Stomach (tissue), 9 donors: ENCODE results near the gene ZNF783. TPM values are rescaled to one million over a fixed set of nuclear protein-coding genes. Genes with fewer than 3 reads are reported as not detected.

Source experiments
- DNase-seq, 2 donors: peaks; one replicate each; pipeline versions ENCODE4 v3.0.0 to v3.0.0-alpha.2; 2013 to 2019
- H3K27ac ChIP-seq, 5 donors: fragments of 200-600 bp in 4 of 5; sonication (generic) in 4 of 5; one replicate each; pipeline ENCODE4 v1.5.1; 2013 to 2019; ENCODE audit warnings: mild to moderate bottlenecking in 1 of 5, moderate library complexity in 1 of 5
- H3K27me3 ChIP-seq, 3 donors: fragments of 200-600 bp; sonication (generic); one replicate each; pipeline ENCODE4 v1.5.1; 2017 to 2019; ENCODE audit warnings: mixed run types in 1 of 3
- H3K36me3 ChIP-seq, 4 donors: fragments of 200-600 bp; sonication (generic); 1 replicate in 3 of 4; 2 replicates in 1 of 4; pipeline ENCODE4 v1.5.1; 2016 to 2019
- H3K4me1 ChIP-seq, 4 donors: fragments of 200-600 bp; sonication (generic); one replicate each; pipeline ENCODE4 v1.5.1; 2016 to 2019
- H3K4me3 ChIP-seq, 4 donors: fragments of 200-600 bp; sonication (generic) in 3 of 4; one replicate each; pipeline ENCODE4 v1.5.1; 2016 to 2019; ENCODE audit warnings: mild to moderate bottlenecking in 1 of 4
- H3K9me3 ChIP-seq, 4 donors: fragments of 200-600 bp; sonication (generic); one replicate each; pipeline ENCODE4 v1.5.1; 2016 to 2019
- CTCF ChIP-seq, 7 experiments: fragments of 450-650 bp in 4 of 7; fragments of 200-600 bp in 3 of 7; sonication (generic) in 3 of 7; IDR thresholded peaks; one replicate each; pipeline ENCODE4 v1.5.1; 2016 to 2019; ENCODE audit warnings: antibody characterized with exemption in 7 of 7, control low read depth in 2 of 7, mild to moderate bottlenecking in 1 of 7
- EP300 ChIP-seq: sonication (generic); formaldehyde crosslinking; IDR thresholded peaks from one replicate; pipeline ENCODE4 v1.6.1; 2017; ENCODE audit warnings: antibody characterized with exemption
- POLR2A ChIP-seq, 4 donors: fragments of 450-650 bp; IDR thresholded peaks; one replicate each; pipeline ENCODE4 v1.6.1; 2016; ENCODE audit warnings: antibody characterized with exemption in 4 of 4, control low read depth in 2 of 4, mild to moderate bottlenecking in 1 of 4, moderate library complexity in 1 of 4
- POLR2AphosphoS5 ChIP-seq, 3 donors: sonication (generic); formaldehyde crosslinking; IDR thresholded peaks; one replicate each; pipeline ENCODE4 v1.6.1; 2016; ENCODE audit warnings: antibody characterized with exemption in 3 of 3
- WGBS, 5 donors: extraction: QIAGEN DNeasy Blood & Tissue Kit in 3 of 5; methylation state at CpG; one replicate each; pipeline versions ENCODE4 v1.1.5 to v1.1.7; 2013 to 2018; 5-methylcytosine and 5-hydroxymethylcytosine counted together
- intact Hi-C: fragments of 100-400 bp; cut with DNase I; formaldehyde crosslinking; loops from one replicate; pipeline ENCODE4 v1.15.1; 2023; ENCODE audit warnings: low total_unique reads
- polyA plus RNA-seq, 3 donors: library from polyadenylated mRNA; stranded (reverse); fragments of 200-250 nt; gene quantifications; one replicate each; pipeline ENCODE4 v1.2.3, GENCODE V29; 2013
- total RNA-seq, 5 donors: library from RNA; depleted of rRNA; stranded (reverse); fragments of >200 nt; gene quantifications; one replicate each; pipeline versions ENCODE4 v1.1.0 to v1.2.3, GENCODE V29; 2014 to 2016
- donor health status: healthy with polysubstance abuse.
- donor health status: Bipolar disorder and iron deficiency.
- donor health status: healthy.

Gene ZNF783
- total and polyA plus RNA-seq, 8 donors: 3.7 to 31.2 (median 9.5) TPM

DNA sequence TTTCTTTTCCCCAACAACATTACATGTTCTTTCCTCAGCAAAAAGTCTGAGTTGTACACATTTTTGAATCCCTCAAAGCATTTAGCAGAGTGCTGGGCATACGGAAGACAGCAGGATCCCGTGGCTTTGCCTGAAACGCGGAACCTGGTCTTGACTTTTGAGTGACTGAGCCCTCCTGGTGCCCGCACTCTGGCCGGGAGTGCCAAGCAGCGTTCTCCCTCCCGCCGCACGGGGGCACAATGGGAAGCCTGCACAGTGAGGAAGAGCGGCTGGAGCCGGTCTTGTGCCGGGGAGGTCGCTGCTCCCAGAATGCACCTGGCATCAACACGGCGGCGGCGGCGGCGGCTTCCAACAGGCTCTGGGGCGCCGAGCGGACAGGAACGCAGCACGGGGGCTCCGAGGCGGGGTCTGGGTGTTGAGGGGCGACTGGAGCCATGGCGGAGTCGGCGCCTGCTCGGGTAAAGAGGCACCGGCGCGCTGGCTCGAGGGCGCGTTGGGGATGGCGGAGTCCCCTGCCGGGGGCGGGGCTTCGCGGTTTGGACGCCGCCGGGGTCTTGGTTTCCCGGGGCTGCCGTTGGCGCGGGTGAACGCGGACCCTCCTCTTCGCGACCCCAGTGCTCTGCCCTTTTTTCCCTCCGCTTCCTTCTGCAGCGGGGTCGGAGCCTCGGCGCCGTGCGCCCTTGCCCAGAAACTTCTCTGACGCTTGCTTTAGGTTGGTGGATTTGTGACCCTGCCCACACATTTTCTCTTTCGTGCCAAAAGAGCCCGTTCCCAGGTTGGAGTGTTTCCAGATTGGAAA lies 22.5 kb upstream of the ZNF783 start, which contains the start of gene ZNF212:
Gene ZNF212, plus strand, starts transcription at position 307 of the 799 bp plus-strand sequence. Its CDS starts 128 bp downstream, at position 435.
- peak within 1 kb of the TSS; percentile 63 to 85 (median 78) for H3K27ac ChIP-seq
- TF ChIP-seq EP300 (no peak), CTCF (IDR thresholded peaks at IDR 0.05) (peak in 5 of 7 experiments; percentile 69 to 94 (median 80)), POLR2AphosphoS5 (IDR thresholded peaks at IDR 0.05) (peak; percentile 22 to 89 (median 81))

GRCh38 chr7:149240637-149241036 lies 21.4 kb upstream of the ZNF783 start:
- Histone ChIP-seq H3K27me3 (no peaks in the 10 kb centered on the region), H3K36me3 (no peaks in the 10 kb centered on the region), H3K4me1 (peaks cover 12 to 32% (median 22%) of the 10 kb centered on the region in 4 donors), H3K4me3 (peak overlapping the region; percentile 96 to 99 (median 98)), H3K9me3 (no peaks in the 10 kb centered on the region), H3K27ac (peak overlapping the region in 1 of 5 donors; percentile 85)
- DNase-seq: no peak
- TF ChIP-seq POLR2A (IDR thresholded peaks at IDR 0.05) (no peak), EP300 (no peak), POLR2AphosphoS5 (IDR thresholded peaks at IDR 0.05) (no peak), CTCF (IDR thresholded peaks at IDR 0.05) (no peak)
- intact Hi-C loops: no loop called here
- 64 to 74% (median 71%) methylated on average over 5 of the region's 5 CpGs for WGBS, 5 donors

More for the DNA sequence above, 22.5 kb upstream of the ZNF783 start, which contains the start of gene ZNF212:
- DNase-seq: peak; percentile 92 to 97
- Histone ChIP-seq H3K4me3 (peak within 1 kb of the TSS; percentile 96 to 99 (median 98)), H3K4me1 (peaks cover 12 to 29% (median 22%) of the 10 kb centered on the region in 4 donors), H3K36me3 (no peaks in the 10 kb centered on the region), H3K9me3 (no peaks in the 10 kb centered on the region), H3K27me3 (no peaks in the 10 kb centered on the region)
- intact Hi-C loops: no loop called here
- 0% methylated on average over 20 to 64 of the region's 64 CpGs for whole genome bisulfite sequencing, 5 donors

DNA sequence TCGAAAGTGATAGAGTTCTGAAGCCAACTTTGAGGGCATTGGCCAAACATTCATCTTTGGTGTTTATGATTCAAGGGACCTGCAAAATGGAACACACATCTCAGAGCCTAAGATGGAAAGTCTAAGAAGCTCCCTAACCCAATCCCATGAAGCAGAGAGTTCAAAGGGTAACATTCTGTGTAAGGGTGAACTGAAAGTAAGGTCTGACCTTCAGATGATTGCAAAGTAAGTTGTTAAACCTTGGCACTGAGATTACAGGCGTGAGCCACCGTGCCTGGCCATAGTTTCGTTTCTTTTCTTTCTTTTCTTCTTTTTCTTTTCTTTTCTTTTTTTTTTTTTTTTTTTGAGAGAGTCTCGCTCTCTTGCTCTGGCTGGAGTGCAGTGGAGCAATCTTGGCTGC lies 20.3 kb upstream of the ZNF783 start:
- WGBS, 5 donors: 74 to 93% (median 92%) methylated on average over 5 of the region's 5 CpGs
- Histone ChIP-seq H3K36me3 (no peaks in the 10 kb centered on the region), H3K9me3 (no peaks in the 10 kb centered on the region), H3K27ac (no peak overlapping the region), H3K4me1 (peaks cover 12 to 34% (median 22%) of the 10 kb centered on the region in 4 donors), H3K4me3 (no peak overlapping the region), H3K27me3 (no peaks in the 10 kb centered on the region)
- intact Hi-C loops: no loop called here
- TF ChIP-seq CTCF (IDR thresholded peaks at IDR 0.05) (no peak), POLR2A (IDR thresholded peaks at IDR 0.05) (no peak), POLR2AphosphoS5 (IDR thresholded peaks at IDR 0.05) (no peak), EP300 (no peak)
- DNase-seq: no peak

DNA sequence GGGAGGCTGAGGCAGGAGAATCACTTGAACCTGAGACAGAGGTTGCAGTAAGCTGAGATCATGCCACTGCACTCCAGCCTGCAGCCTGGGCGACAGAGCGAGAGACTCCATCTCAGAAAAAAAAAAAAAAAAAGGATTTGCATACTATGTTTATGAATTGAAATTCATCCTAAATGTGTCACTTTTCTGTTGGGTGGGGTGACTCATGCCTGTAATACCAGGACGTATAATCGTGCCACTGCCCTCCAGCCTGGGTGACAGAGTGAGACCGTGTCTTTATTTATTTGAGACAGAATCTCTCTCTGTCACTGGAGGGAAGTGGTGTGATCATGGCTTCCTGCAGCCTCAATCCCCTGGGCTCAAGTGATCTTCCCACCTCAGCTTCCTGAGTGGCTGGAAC lies 16.8 kb upstream of the ZNF783 start:
- 65 to 73% (median 70%) methylated on average over 5 of the region's 5 CpGs for WGBS, 5 donors

More for the DNA sequence above, 16.8 kb upstream of the ZNF783 start:
- no peak for TF ChIP-seq EP300
- TF ChIP-seq CTCF (IDR thresholded peaks at IDR 0.05): no peak
- TF ChIP-seq POLR2A (IDR thresholded peaks at IDR 0.05): no peak
- no peak for TF ChIP-seq POLR2AphosphoS5 (IDR thresholded peaks at IDR 0.05)
- peaks cover 9 to 23% (median 13%) of the 10 kb centered on the region in 4 donors for H3K4me1 ChIP-seq
- no peak for DNase-seq
- H3K27ac ChIP-seq: no peak overlapping the region
- no peak overlapping the region for H3K4me3 ChIP-seq
- H3K9me3 ChIP-seq: no peaks in the 10 kb centered on the region
- peaks cover 3 to 8% (median 5%) of the 10 kb centered on the region in 4 donors for H3K36me3 ChIP-seq
- no peaks in the 10 kb centered on the region for H3K27me3 ChIP-seq
- intact Hi-C loops: no loop called here
